ENCODE data around the gene OAS1.

OAS1 gene

GRCh38 chr12:112881602-112882001 is 25.2 kb upstream of the OAS1 start:
- TF ChIP-seq CTCF (IDR thresholded peaks at IDR 0.05; ENCODE audit: low read depth, low read length): no peak
- no peak for DNase-seq (ENCODE audit: extremely low read depth, low read depth)

- no peak for TF ChIP-seq CTCF (IDR thresholded peaks at IDR 0.05; ENCODE audit: low read depth, low read length)
- DNase-seq (ENCODE audit: extremely low read depth, low read depth): no peak
Measured at GRCh38 chr12:112885236-112885635, 21.5 kb upstream of the OAS1 start.

GRCh38 chr12:112887550-112887949 is 19.2 kb upstream of the OAS1 start:
- no peak for DNase-seq (ENCODE audit: extremely low read depth, low read depth)

GRCh38 chr12:112891093-112892024 is 15.4 kb upstream of the OAS1 start:
- no peak for TF ChIP-seq CTCF (IDR thresholded peaks at IDR 0.05; ENCODE audit: low read depth, low read length)
- no peak for DNase-seq (ENCODE audit: extremely low read depth, low read depth)

More at GRCh38 chr12:112887550-112887949, 19.2 kb upstream of the OAS1 start:
- no peak for TF ChIP-seq CTCF (IDR thresholded peaks at IDR 0.05; ENCODE audit: low read depth, low read length)

- TF ChIP-seq CTCF (IDR thresholded peaks at IDR 0.05; ENCODE audit: low read depth, low read length): no peak
- DNase-seq (ENCODE audit: extremely low read depth, low read depth): no peak
Measured at GRCh38 chr12:112892856-112893255, 13.9 kb upstream of the OAS1 start.

- DNase-seq (ENCODE audit: extremely low read depth, low read depth): no peak
- TF ChIP-seq CTCF (IDR thresholded peaks at IDR 0.05; ENCODE audit: low read depth, low read length): no peak
Measured at GRCh38 chr12:112894128-112894527, 12.6 kb upstream of the OAS1 start.

GRCh38 chr12:112898380-112898779 is 8.4 kb upstream of the OAS1 start:
- DNase-seq (ENCODE audit: extremely low read depth, low read depth): no peak
- TF ChIP-seq CTCF (IDR thresholded peaks at IDR 0.05; ENCODE audit: low read depth, low read length): no peak

All from AG09319 (cell line).